KOPT-K1 (cell line): ENCODE results near the gene HSD11B2.

ENCODE experiments used
- H3K27ac ChIP-seq: fragments of 200-600 bp; sonication (generic); 2 replicates; pipeline ENCODE4 v1.5.1; 2016; ENCODE audit warnings: antibody characterized with exemption, mild to moderate bottlenecking, low read depth, low read length; ENCODE audit not compliant: poor library complexity, severe bottlenecking
- H3K36me3 ChIP-seq: fragments of 200-600 bp; sonication (generic); 2 replicates; pipeline ENCODE4 v1.5.1; 2017; ENCODE audit warnings: antibody characterized with exemption, mild to moderate bottlenecking, low read length, moderate library complexity; ENCODE audit not compliant: insufficient read depth
- H3K9me3 ChIP-seq: fragments of 200-600 bp; sonication (generic); 2 replicates; pipeline ENCODE4 v1.5.1; 2017; ENCODE audit warnings: antibody characterized with exemption, low read length, mild to moderate bottlenecking; ENCODE audit not compliant: insufficient read depth, poor library complexity, severe bottlenecking

HSD11B2 gene

DNA sequence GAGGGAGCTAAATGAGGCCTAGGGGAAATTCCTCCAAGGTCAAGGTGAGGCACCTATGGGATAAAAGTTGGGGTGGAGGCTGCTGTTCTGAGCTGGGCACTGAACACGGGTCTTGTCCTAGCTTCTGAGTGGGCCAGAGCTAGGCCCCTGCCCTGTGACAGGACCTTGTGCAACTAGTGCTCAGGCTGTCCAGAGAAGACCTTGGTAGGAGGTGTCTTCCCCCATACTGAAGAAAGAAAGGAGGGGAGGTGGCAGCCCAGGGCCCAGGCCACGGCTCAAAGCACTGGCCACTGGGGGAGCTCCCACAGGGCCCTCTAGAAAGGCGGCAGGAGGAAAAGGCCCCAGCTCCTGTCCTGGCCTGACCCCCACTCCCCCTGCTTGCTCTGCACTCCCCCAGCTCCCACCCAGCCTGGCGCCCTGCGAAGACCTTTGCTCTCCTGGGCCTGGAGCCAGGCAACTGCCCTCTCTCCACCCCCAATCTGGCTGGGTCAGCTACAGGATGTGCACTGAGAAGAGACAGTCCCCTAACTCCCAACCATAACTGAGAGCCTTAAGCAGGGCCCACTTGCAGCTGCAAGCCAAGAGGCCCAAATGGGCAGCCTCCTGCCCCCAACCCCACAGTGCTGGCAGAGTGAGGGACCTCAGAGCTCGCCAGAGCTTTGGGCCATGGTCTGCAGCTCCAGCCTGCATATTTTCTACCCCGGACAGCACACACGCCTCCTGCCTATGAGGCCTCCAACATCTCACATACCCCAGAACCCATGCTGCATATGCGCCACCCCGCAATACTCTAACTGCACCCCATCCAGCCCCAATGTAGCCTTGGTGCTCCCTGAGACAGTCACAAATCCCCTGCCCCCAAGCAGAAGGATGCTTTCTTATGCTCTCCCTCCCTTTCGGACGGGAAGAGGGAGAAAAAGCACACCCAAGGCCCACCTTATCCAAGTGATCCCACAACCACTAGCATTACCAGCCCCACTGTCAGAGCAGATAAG is 15.3 kb downstream of the HSD11B2 start:
- H3K27ac ChIP-seq: no peak overlapping the region
- H3K36me3 ChIP-seq: peaks cover 23% of the 10 kb centered on the region; the same call in 1 of the 2 replicates

DNA sequence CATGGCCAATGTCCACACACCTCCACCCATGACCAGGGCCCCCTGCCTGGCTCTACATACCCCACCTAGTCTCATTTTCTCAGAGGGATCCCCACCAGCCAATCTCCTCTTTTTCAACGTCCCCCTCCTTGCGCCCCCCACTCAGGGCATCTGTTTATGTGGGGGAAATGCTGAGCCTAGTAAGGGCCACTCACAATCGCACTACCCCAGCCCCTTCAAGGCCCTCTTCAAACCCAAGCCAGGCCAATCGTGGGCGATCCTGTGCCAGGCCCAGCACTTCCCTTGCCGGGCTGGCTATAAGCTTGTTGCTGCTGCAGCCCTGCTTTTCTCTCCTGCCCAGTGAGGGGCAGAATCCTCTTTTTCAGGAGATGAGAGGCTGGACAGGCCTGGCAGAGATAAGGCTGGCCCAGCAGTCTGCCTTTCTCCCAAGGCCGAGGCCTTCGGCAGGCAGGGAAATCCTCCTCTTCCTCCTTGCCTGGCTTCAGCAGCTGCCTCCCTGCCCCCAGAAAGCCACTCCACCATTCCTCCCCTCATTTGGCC is 16.1 kb downstream of the HSD11B2 start:
- Histone ChIP-seq H3K36me3 (peaks cover 29% of the 10 kb centered on the region; the same call in 1 of the 2 replicates), H3K27ac (no peak overlapping the region), H3K9me3 (no peaks in the 10 kb centered on the region)

More for the DNA sequence above, 15.3 kb downstream of the HSD11B2 start:
- no peaks in the 10 kb centered on the region for H3K9me3 ChIP-seq

DNA sequence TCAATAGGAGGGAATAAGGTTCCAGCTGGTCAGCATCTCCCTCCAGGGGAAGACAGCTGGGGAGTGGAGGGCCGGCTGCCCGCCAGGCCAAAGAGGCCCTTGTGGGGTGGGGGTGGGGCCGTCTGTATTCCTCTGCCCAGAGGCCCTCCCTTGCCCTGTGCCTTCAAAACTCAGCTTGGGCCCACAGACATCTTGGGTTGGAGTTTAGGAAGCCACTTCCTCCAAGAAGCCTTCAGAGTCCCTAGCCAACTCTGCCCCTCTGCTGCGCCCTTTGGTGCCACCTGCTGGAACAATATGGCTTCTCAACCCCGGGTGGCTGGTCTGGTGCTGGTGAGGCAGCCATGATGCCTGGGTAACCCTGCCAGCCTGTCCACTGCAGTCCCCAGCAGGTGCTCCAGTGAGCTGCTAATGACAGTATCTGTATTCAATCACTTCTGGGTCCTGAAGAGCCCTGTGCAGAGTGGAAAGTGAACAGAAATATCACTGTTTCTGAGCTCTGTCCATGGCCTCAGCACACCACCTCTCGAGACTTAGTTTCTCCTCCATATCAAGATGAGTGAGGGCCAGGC is 16.7 kb downstream of the HSD11B2 start:
- Histone ChIP-seq H3K27ac (no peak overlapping the region), H3K36me3 (peaks cover 27% of the 10 kb centered on the region; the same call in 1 of the 2 replicates), H3K9me3 (no peaks in the 10 kb centered on the region)

DNA sequence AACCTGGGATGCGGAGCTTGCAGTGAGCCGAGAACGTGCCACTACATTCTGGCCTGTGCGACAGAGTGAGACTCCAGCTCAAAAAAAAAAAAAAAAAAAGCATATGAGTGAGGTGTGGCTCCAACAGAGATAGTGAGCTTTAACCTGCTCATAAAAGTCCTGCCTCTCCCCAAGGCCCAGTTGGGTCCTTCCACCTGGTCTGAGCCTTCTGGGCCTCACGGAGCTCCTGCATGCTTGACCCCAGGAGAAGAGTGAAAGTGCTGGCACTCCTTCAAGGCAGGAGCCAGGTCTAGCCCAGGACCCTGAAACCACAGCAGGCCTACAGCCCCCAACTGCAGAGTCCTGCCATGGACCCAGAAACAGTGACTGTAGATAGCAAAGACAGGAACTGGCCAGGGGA is 17.7 kb downstream of the HSD11B2 start:
- Histone ChIP-seq H3K27ac (no peak overlapping the region), H3K36me3 (peaks cover 31% of the 10 kb centered on the region; the same call in 1 of the 2 replicates), H3K9me3 (no peaks in the 10 kb centered on the region)

DNA sequence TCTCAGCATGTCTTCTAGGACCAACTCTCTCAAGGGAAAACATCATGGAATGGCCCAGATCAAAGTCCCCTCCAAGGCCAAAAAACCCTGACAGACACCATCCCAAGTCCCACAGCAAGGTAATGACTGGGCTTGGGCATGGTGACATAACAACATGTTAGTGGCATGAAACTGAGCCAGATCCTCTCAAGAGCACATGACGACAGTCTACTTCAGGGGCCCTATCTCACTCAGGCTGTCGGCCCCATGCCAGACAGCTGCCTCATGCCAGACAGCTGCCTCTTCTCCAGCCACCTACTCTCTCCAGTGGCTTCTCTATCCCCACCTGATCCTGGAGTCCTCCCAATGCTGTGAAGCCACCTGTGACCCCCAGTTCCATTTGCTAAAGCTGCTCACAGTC is 18.4 kb downstream of the HSD11B2 start:
- H3K27ac ChIP-seq: no peak overlapping the region
- H3K36me3 ChIP-seq: peaks cover 31% of the 10 kb centered on the region; the same call in 1 of the 2 replicates
- no peaks in the 10 kb centered on the region for H3K9me3 ChIP-seq

DNA sequence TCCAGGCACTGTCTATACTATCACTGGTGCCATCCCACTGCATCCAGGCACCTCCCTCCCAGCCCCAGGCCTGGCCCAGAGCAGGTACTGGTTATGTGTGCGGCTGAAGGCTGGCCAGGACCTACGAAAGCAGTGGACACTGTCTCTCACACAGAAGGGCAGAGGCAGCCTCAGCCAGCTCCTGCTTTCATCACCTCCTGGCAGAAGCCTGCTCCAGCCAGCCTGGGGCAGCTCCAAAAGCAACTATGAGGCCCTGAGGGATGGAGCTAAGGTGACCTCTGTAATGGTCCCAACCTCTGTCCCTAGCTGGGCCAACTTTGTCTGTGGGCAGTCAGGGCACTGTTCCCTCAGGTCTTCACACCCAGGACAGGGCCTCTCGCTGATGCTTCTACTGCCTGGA is 18.8 kb downstream of the HSD11B2 start:
- peaks cover 28% of the 10 kb centered on the region; the same call in 1 of the 2 replicates for H3K36me3 ChIP-seq
- H3K9me3 ChIP-seq: no peaks in the 10 kb centered on the region
- H3K27ac ChIP-seq: no peak overlapping the region

DNA sequence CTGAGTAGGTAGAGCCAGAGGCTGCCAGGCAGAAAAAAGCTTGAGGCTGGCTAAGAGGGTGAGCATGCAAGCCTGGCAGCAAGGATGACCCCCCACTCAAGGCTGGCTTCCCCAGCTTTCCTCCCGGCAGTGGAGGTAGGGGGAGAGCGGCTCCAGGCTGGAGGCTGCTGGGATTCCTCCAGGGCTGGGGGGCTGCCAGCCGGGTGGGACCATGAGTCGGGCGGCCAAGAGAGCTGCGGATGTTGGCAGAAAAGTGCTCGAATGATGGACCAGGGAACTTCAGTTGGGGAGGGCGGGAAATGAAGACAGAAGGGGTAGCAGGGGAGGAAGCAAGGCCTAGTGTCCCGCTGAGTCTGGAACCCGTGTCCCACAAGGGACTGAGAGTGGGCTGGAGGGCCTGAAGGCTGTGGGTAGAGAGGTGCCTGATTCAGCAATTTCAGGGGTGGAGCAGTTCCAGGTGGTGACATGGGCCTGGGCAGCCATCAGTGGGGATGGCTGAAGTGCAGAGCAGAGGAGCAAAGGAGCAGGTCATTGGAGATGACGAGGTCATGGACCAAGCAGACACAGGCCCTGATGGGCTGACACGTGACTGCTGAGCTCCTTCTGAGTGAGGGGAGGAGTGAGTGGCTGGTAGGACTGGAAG is 20.3 kb downstream of the HSD11B2 start:
- no peak overlapping the region for H3K27ac ChIP-seq

DNA sequence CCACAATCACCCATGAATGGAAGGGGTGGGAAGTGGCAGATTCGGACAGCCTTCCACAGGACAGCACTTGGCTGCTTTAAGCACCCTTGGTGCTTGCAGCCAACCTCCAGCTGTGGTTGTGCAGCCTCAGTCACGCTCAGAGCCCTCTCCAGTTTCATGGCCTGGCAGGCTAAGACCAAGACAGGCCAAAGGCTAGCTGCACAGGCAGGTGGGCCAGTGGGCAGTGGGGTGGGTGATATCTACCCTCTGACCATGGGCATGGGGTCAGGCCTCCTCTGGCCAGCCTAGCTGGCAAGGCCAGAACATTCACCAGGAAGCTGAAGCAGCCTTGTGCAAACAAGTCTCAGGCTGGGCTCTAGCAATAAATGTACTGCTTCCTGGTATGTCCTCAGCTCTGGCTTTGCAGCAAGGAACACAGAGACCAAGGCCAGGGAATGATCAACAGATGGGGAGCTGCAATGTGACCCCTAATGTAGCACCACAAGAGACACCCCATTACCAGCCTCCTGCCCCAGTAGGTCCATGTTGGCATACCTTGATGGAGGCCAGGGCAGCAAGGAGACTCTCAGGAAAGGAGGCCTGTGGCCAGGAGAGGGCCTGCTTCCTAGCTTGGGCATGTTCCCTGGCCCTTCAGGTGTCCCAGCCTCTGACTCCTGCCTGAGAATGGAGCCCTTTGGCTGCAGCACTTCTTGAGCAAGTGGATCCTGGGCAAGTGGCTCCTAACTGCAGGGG is 20.9 kb downstream of the HSD11B2 start:
- peaks cover 27% of the 10 kb centered on the region; the same call in 1 of the 2 replicates for H3K36me3 ChIP-seq
- no peaks in the 10 kb centered on the region for H3K9me3 ChIP-seq
- no peak overlapping the region for H3K27ac ChIP-seq

More for the DNA sequence above, 20.3 kb downstream of the HSD11B2 start:
- Histone ChIP-seq H3K36me3 (peaks cover 27% of the 10 kb centered on the region; the same call in 1 of the 2 replicates), H3K9me3 (no peaks in the 10 kb centered on the region)

DNA sequence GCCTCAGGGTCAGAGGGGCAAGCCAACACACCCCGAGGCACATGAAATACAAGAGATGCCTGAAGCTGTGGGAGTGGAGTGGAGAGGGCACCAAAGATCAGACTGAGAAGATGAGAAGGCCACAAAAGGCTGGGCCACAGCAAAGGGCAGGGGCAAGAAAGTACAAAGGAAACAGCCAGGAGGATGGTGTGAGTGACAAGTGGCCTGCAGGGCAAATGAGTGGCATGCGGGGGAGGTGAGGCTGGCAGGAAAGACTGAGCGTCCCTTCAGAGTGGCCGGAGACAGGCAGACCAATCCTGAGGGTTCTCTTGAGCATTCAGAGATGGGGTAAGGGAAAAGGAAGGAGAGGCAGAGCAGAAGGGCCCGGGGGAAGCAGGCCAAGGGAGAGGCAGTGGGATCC is 23.2 kb downstream of the HSD11B2 start:
- Histone ChIP-seq H3K27ac (no peak overlapping the region), H3K36me3 (peaks cover 25% of the 10 kb centered on the region; the same call in 1 of the 2 replicates), H3K9me3 (no peaks in the 10 kb centered on the region)

DNA sequence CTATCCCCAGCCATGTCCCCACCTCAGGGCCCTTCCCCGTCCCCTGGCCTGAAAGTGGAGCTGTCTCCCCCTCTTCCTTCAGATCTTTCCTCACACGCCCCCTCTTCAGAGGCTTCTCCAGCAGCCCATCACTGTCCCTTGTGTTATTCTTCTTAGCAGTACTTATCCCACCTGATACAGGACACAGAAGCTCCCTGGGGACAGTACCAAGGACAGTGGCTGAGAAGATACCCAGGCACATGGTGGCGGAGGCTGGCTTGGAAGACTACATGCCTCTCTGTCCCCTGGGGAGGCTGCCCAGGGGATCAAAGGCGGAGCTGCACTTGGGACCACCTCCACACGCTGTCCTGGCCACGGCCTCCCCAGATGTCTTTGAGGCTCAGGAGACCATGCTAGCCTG is 23.9 kb downstream of the HSD11B2 start:
- Histone ChIP-seq H3K9me3 (no peaks in the 10 kb centered on the region), H3K36me3 (peaks cover 19% of the 10 kb centered on the region; the same call in 1 of the 2 replicates), H3K27ac (no peak overlapping the region)

DNA sequence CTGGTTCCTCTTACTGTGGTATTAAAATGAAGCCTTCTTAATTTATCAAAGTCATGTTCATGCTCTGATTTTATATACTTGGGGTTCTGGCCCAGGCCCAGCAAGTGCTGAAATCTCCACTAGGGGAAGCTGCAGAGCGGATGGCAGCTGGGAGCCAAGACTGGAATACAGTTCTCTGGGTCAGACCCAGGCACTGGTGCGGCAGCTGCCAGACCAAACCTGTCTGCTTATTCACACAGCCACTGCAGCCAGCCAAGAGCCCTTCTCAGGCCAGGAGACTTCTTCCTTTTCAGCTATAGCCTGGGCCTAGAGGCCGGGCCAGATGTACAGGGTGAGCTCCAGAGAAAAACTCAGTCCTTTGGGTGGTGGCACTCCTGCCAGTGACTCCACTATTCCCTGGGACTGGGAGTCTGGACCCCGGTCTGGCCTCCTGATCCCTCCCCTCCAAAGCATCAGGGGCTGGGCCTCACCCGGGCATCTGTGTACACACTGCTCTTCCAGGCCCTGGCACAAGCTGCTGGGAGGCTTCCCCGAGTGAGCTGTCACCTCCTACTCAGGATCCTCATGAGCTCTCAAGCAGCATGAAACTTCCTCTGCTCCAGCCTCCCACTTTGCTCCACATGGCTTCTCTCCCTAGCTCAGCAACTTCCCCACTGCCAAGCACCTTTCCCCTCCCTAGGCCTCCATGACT is 25.6 kb downstream of the HSD11B2 start:
- Histone ChIP-seq H3K36me3 (peaks cover 11% of the 10 kb centered on the region; the same call in 1 of the 2 replicates), H3K27ac (no peak overlapping the region), H3K9me3 (no peaks in the 10 kb centered on the region)

DNA sequence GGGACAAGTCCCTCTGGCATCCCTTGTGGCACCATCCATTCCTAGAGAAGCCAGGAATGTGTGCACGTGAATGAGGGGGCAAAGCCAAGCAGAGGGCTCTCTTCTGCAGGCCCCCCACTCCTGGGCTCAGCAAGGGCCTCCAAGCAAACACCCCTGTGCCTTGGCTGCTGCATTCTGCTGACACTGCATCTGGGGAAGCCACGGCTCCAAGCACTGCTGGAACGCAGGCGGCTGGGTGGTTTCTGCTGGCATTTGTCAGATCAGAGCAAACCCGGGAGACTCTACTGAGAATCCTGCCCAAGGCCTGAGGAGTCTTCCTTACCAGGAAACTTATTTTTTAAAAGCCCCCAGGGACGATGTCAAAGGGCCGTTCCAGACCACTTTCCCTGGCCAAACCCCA is 26.7 kb downstream of the HSD11B2 start:
- H3K36me3 ChIP-seq: peaks cover 8% of the 10 kb centered on the region; the same call in 1 of the 2 replicates
- no peaks in the 10 kb centered on the region for H3K9me3 ChIP-seq
- no peak overlapping the region for H3K27ac ChIP-seq

DNA sequence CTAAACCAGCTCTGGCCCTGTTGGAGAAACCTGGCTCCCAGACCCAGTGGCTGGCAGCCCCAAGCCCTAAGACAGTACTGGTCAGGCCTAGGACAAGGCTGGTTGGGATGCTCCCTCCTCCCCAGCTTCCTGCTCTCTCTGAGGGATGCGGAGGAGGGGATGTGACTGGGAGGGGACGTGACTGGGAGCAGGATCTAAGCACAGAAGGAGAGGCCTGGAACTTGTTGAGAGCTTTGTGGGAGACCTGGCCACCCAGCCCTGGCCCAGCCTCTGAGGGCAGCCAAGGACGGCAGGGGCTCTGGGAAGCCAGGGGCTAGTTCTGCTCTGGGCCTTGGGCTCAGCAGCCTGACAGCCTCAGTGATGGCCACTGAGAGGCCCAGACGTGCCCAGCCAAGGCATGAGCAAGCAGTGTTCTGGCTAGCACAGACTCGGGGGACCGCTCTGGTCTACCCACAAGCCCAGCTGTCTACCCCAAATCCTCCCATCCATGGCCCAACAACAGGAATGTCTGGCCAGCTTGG is 27.3 kb downstream of the HSD11B2 start:
- no peaks in the 10 kb centered on the region for H3K9me3 ChIP-seq
- peaks cover 2% of the 10 kb centered on the region; the same call in 1 of the 2 replicates for H3K36me3 ChIP-seq
- no peak overlapping the region for H3K27ac ChIP-seq
